Stomach (tissue), 4 donors: ENCODE results near the gene RIOK2.

ENCODE experiments used
- EP300 ChIP-seq: sonication (generic); formaldehyde crosslinking; IDR thresholded peaks from one replicate; pipeline ENCODE4 v1.6.1; 2017; ENCODE audit warnings: antibody characterized with exemption
- POLR2A ChIP-seq, 4 donors: fragments of 450-650 bp; IDR thresholded peaks; one replicate each; pipeline ENCODE4 v1.6.1; 2016; ENCODE audit warnings: antibody characterized with exemption in 4 of 4, control low read depth in 2 of 4, mild to moderate bottlenecking in 1 of 4, moderate library complexity in 1 of 4
- POLR2AphosphoS5 ChIP-seq, 3 donors: sonication (generic); formaldehyde crosslinking; IDR thresholded peaks; one replicate each; pipeline ENCODE4 v1.6.1; 2016; ENCODE audit warnings: antibody characterized with exemption in 3 of 3
- TF ChIP-seq, protein P1 (sequence below), 7 experiments: fragments of 450-650 bp in 4 of 7; fragments of 200-600 bp in 3 of 7; sonication (generic) in 3 of 7; IDR thresholded peaks; one replicate each; pipeline ENCODE4 v1.5.1; 2016 to 2019; ENCODE audit warnings: antibody characterized with exemption in 7 of 7, control low read depth in 2 of 7, mild to moderate bottlenecking in 1 of 7

DNA sequence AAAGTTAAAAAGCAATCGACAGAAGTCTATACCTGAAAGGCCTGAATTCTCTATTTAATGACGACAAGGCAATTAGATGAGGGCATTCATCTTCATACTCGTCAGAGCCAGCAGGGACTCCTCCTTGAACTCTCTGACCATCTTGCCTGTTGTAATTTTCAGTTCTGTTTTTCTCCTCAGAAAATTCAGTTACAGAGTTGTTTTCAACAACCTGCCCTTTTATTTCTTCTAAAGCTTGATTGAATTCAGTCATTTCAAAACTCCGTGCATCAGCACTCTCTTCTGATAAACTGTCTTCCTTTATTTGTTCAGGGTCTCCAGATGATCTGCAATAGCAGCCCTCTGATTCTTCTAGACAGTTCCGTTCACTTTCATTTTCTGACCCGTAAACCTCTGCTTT is 15.6 kb downstream of the RIOK2 start:
- no peak for TF ChIP-seq POLR2A (IDR thresholded peaks at IDR 0.05)
- TF ChIP-seq, protein P1, sequence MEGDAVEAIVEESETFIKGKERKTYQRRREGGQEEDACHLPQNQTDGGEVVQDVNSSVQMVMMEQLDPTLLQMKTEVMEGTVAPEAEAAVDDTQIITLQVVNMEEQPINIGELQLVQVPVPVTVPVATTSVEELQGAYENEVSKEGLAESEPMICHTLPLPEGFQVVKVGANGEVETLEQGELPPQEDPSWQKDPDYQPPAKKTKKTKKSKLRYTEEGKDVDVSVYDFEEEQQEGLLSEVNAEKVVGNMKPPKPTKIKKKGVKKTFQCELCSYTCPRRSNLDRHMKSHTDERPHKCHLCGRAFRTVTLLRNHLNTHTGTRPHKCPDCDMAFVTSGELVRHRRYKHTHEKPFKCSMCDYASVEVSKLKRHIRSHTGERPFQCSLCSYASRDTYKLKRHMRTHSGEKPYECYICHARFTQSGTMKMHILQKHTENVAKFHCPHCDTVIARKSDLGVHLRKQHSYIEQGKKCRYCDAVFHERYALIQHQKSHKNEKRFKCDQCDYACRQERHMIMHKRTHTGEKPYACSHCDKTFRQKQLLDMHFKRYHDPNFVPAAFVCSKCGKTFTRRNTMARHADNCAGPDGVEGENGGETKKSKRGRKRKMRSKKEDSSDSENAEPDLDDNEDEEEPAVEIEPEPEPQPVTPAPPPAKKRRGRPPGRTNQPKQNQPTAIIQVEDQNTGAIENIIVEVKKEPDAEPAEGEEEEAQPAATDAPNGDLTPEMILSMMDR (IDR thresholded peaks at IDR 0.05): no peak
- no peak for TF ChIP-seq POLR2AphosphoS5 (IDR thresholded peaks at IDR 0.05)
- TF ChIP-seq EP300: no peak
